Tibial nerve (tissue), 3 donors: ENCODE measurements around the gene MAP1LC3B.

ENCODE experiments used
- POLR2A ChIP-seq, 2 donors: fragments of 450-650 bp; IDR thresholded peaks; one replicate each; pipeline ENCODE4 v1.6.1; 2017; ENCODE audit warnings: antibody characterized with exemption in 2 of 2, mild to moderate bottlenecking in 2 of 2, moderate library complexity in 2 of 2
- TF ChIP-seq, protein P1 (sequence below), 5 experiments: fragments of 200-600 bp in 3 of 5; fragments of 450-650 bp in 2 of 5; sonication (generic) in 3 of 5; IDR thresholded peaks; one replicate each; pipeline ENCODE4 v1.5.1; 2016 to 2019; ENCODE audit warnings: antibody characterized with exemption in 5 of 5, mild to moderate bottlenecking in 3 of 5, moderate library complexity in 2 of 5

DNA sequence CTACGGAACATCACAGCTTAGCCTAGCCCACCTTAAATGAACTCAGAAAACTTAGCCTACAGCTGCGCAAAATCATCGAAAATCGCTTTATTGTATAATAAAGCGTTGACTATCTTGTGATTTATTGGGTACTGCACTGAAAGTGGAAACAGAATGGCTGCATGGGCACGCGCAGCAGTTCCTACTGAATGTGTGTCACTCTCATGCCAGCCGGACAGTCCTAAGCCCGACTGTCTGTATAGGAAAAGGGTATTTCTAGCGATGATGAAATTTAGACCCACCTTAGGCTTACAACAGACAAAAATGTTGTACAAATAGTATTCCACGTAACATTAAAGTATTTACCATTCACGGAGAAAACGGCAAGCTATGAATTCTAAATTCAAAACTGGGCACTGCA lies 17.8 kb upstream of the MAP1LC3B start:
- TF ChIP-seq, protein P1, sequence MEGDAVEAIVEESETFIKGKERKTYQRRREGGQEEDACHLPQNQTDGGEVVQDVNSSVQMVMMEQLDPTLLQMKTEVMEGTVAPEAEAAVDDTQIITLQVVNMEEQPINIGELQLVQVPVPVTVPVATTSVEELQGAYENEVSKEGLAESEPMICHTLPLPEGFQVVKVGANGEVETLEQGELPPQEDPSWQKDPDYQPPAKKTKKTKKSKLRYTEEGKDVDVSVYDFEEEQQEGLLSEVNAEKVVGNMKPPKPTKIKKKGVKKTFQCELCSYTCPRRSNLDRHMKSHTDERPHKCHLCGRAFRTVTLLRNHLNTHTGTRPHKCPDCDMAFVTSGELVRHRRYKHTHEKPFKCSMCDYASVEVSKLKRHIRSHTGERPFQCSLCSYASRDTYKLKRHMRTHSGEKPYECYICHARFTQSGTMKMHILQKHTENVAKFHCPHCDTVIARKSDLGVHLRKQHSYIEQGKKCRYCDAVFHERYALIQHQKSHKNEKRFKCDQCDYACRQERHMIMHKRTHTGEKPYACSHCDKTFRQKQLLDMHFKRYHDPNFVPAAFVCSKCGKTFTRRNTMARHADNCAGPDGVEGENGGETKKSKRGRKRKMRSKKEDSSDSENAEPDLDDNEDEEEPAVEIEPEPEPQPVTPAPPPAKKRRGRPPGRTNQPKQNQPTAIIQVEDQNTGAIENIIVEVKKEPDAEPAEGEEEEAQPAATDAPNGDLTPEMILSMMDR (IDR thresholded peaks at IDR 0.05), result no peak
- no peak for TF ChIP-seq POLR2A (IDR thresholded peaks at IDR 0.05)
